GM18873 (cell line): ENCODE data around the gene SURF6.
"Not testable (repeated sequence)": the region's sequence is repeated elsewhere in the genome, so short reads cannot be mapped to it uniquely, and the experiment has no call there.

ENCODE experiments used
- ATAC-seq: cut with Tn5 transposase; IDR thresholded peaks from one replicate; pipeline ENCODE4 v1.9.1; 2021; ENCODE audit warnings: mild to moderate bottlenecking, moderate library complexity, moderate number of reproducible peaks; ENCODE audit not compliant: unreplicated experiment, low FRiP score

The SURF6 gene

DNA sequence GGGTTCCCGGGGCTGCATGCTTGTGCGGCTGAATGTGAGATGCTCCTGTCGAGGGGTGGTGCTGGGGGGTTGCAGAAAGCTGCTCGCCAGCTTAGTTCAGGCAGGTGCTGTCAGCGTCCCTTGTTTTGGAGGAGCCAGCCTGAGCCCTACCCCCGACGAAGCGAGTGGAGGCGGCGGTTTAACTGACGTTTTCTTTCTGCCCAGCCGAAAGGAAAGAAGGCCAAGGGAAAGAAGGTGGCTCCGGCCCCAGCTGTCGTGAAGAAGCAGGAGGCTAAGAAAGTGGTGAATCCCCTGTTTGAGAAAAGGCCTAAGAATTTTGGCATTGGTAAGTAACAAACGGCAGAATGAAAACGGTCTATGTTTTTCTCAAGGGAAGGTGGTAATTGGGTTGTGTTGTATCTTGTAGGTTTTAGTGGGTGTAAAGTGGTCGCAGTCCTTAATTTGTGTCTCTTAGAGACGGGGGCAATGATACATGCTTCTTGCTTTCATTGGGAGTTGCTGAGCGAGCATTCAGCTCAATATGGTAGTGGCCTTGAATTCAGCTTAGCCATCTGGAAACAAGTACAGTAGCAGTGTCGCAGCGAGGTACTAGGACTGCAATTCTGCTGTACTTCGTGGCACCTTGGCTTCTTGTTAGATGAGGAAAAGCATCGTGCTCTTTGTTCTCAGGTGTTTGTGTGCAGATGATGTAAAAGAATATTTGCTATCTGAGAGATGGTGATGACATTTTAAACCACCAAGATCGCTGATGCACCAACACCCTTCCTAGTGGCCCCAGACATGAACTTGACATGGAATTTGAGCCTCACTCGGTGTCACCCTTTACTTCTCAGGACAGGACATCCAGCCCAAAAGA lies 13.0 kb upstream of the SURF6 start:
- ATAC-seq: no peak

DNA sequence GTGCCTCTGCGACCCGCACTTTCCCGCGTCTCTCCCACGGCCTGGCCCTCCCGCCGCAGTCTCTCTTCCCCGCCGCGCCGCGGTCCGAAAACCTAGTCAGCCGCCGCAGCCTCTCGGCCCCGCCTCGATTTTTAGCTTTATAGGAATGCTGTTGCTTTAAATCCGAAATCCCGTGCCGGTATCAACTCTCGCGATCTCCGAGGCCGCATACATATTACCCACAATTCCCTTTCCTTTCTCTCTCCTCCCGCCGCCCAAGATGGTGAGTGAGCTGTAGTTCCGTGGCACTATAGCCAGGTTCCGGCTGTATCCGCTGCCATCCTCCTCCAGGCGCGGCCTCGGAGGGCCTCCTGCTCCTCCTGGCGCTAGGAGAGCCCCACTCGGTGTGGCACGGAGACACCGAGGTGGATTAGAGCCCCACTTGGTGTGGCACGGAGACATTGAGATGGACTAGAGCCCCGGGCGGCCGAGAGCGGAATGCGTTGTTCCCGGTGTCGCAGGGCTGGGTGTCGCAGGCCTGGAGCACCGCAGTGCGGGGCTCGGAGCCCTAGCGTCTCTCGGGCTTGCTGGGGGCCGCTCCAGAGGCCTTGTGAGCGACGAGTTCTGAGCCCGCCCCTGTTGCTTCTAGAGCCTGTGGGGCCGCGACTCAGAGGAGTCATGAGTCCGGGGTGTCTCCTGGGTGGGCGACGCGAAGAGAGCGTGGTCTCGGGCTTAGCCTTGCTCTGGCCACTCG lies 12.2 kb upstream of the SURF6 start, which contains the start of the genes MED22 and RPL7A:
TSS of gene MED22 (minus strand) at position 147 of the 733 bp plus-strand sequence. CDS start 1,469 bp downstream, outside the sequence.
TSS of gene RPL7A (plus strand) at position 234 of the 733 bp plus-strand sequence. CDS start at position 260, 26 bp downstream.
- peak; percentile 75 for ATAC-seq

DNA sequence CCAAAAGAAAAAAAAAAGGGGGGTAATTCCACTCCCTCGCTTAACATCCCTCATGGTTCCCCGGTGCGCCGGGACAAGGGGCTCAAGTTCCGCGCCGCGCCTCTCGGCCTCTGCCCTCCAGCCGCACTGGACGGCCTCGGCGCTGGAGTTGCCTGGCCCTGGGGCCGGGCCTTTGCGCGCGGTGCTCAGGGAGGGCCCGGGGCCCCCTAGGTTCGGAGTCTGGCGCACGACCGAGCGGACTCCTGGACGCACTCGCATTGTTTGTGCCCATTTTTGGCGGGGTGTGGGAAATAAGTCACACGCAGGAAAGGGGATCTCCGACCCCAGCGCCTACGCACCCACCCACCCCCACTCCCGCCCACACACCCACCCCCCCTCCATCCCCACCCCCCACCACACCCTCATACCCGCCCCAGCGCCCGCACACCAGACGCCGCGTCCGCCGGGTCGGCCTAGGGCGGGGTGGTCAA lies 11.6 kb upstream of the SURF6 start:
- peak; percentile 16 for ATAC-seq

DNA sequence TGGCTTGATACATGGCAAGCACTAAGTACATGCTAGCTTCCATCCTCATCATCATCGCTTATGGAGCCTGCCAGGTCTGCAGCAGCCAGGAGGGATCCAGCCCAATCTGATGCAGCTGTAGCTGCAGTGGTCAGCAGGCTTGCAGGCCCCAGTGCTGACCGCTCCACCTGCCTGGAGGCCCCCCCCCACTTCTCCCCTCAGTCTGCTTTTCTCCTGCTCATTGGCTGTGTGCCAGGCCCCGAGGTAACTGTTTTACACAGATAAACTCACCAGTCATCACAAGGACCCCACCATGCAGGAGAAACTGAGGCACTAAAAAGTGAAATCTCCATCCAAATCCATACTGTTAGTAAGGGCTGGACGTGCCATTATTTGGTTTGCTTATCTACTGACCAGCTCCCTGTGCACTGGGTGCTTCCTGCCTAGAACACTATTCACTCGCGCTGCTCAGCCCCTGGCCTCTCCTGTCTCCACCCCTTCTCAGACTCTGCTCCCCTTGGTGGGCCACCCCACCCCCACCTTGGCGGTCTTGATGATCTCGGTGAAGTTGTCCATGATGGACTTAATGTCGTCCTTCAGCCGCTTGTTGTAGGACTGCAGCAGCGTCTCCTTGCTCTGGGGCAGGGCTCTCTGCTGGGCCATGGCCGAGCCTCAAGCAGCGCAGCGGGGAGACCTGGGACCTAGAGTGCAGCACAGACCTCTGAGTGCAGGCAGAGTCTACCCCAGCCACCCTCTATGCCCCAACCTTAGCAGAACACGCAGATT lies 10.2 kb upstream of the SURF6 start:
- no peak for ATAC-seq

DNA sequence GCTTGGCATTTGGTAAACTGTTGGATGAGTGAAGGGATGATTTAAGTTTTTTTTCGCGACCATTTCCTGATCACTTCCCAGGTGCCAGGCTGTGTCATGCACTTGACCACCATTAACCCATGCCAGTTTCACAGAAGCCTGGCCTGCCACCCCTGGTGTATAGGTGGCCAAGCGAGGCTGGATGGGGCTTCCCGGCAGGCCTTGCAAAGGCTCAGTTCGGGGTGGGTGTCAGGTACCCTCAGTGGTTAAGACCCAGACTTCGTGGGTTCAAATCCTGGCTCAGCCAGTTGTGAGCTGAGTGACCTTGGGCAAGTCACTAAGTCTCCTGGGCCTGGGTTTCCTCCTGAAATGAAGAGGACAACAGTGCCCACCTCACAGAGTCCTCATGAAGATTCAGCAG lies 9.6 kb upstream of the SURF6 start:
- no peak for ATAC-seq

DNA sequence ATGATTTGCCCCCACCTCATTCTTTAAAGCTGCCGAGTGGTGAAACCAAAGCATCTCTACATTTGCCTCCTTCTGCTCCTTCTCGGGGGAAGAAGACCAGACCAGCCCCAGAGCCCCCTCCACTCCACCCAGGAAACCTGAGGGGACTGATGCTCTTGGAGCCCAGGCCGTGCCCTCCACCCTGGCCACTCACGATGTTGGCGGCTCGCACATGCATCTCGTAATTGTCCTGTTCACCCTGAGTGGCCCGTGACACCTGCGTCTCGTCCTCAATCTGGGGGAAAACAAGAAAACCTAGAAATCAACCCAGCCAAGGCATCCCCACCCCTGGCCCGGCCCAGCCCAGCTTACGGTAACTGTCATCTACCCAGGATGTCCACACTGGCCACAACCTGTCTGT lies 9.0 kb upstream of the SURF6 start:
- ATAC-seq: no peak

DNA sequence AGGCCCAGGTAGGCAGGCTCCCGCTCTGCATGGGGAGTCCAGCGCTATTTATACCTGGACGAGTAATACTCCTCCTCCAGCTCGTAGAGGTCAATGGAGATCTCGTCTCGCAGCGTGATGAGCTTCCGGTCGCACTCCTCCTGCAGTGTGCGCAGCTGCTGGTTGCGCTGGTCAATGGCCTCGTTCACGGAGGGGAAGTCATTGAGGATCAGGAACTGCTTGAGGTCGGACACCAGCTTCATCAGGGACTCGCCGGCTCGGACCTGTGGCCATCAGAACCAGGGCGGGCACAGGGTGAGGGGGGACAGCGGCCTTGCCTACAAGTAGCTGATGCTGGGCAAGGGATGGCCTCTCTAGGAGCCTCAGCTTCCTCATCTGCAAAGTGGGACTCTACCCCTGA lies 8.1 kb upstream of the SURF6 start:
- no peak for ATAC-seq

DNA sequence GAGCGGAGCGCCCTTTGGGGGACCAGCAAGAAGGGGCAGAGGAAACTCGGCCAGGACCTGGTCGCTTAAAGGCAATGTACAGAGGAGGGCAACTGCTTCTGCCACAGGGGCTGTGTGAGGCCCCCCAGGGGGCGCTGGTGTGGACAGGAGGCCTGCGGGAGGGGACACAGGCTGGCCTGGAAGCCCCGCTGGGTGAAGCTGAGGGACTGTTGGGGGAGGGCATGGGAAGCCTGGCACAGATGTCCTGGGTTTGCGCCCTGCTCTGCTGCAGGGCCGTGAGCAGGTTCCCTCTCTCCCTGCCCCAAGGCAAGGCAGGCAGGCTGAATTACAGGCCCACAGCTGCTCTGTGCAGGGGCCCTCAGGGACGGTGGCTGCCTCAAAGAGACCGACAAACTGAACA lies 6.6 kb upstream of the SURF6 start:
- no peak for ATAC-seq

DNA sequence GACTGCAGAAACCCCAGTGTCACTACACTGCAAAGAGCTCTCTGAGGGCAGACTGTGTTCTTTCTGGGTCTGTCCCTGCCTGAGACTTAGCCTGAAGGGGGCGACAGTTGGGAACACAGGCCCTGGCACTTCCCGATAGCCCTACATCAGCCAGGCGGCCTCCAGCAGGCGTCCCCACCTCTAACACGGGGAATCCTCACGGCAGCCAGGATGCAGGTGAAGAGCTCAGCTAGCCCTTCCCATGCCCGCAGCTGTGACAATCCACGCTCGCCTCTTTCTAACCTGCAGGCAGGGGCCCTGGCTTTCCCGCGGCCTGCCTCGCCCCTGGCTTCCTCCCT lies 6.0 kb upstream of the SURF6 start:
- no peak for ATAC-seq

DNA sequence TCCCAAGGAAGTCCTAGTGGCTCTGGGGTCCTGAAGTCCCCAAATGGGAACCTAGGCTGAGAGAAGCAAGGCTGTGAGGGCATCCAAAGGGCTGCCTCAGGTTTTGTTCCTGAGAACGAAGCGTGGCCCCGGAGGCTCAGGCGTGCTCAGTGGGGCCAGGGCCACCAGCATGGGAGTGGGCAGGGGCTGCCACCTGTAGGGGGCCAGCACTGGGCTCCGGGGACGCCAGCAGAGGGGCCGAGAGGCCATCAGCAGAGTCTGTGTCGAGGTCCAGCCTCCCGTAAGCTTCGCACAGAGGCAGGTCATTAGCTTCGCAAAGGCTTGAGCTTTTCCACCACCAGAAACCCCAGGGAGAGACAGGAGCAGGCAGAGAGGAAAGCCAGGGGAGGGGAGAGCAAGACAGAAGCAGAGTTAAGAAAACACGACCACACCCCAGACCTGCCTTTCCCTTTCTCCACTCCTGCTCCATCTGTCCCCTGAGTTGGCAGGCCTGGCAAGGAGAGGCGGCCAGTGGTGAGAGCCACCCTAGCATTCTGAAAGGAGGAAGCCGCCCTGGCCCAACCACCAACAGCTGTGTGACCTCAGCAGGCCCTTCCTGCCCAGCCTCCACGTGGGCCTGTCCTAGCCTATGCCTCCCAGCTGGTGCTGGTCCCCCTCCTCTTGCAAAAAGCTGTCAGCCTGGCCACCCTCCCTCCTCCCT lies 5.5 kb upstream of the SURF6 start:
- no peak for ATAC-seq

DNA sequence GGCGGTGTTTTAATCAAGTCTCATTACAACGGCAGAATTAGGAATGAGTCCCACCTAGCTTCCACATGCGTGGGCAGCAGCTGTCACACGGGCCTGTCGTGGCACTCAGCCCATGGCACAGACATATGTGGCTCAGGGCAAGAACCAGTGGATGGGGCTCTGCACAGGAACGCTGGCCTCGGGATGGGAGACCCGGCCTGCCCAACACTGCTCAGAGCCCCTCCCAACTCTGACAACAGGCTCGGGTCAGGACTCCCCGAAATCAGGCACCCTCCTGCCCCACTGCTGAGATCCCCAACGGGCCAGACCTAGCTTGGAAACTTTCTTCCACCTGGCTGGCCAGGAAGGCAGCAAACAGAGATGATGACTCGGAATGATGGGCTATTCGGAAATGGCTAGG lies 4.9 kb upstream of the SURF6 start:
- no peak for ATAC-seq

DNA sequence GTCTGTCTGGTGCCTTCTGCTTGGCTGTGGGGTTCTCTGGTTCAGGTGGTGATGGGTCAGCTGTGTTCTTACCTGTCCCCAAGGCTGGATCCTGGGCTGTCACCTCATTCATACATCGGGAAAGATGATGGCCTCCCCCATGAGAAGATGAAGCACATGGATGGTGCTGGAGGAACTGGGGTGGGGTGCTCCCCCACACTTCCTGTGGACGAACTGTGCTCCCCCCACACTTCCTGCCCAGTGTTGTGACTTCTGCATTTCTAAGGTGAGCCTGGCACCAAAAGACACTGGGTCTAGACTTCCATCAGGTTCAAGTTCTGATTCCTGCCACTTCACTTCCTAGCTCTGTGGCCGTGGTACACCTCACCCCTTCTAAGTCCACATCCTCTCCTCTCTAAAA lies 4.3 kb upstream of the SURF6 start:
- ATAC-seq: no peak

DNA sequence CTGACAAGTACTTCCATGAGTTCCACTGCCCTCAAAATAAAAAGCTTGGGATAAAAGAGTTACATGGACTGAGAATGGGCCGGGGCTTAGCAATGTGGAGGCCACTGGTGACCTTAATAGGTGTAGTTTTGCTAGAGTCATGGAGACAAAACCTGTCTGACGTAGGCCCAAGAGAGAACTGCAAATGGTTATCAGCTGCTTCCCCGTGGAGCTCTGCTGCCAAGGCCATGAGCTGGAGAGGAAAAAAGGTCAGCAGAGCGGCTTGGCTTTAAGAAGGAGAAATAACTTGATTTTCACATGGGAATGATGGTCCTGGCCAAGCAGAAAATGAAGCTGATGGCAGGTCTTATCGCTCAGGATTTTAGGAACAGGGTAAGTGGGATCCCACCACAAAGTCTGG lies 3.7 kb upstream of the SURF6 start:
- ATAC-seq: no peak

DNA sequence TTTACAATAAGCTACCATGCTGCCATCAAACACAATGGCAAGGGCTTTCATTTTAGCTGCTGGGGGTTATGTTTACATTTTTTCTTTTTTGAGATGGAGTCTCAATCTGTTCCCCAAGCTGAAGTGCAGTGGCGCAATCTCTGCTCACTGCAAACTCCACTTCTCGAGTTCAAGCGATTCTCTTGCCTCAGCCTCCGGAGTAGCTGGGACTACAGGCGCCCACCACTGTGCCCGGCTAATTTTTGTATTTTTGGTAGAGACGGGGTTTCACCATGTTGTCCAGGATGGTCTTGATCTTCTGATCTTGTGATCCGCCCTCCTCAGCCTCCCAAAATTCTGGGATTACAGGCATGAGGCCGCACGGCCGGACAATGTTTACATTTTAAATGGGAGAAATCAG lies 1.1 kb downstream of the SURF6 start:
- not testable (repeated sequence) for ATAC-seq

DNA sequence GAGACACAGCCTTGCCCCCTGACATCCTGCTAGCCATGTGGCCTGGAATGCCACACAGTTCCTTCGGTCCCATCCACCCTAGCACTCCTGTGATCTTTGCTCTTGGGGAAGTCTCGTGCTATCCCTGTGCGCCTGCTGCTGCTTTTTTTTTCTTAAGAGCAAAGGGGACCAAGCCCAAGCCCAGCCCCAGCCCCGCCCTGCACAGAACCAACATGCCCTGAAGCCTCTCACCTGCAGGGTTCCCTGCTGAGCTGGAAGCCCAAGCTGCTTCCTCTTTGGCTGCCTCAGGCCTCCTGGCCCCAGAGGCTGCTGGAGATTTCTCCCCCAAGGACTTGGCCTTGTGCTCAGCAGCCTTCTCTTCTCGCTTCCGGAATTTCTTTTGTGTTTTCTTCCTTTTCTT lies 1.8 kb downstream of the SURF6 start:
- no peak for ATAC-seq

DNA sequence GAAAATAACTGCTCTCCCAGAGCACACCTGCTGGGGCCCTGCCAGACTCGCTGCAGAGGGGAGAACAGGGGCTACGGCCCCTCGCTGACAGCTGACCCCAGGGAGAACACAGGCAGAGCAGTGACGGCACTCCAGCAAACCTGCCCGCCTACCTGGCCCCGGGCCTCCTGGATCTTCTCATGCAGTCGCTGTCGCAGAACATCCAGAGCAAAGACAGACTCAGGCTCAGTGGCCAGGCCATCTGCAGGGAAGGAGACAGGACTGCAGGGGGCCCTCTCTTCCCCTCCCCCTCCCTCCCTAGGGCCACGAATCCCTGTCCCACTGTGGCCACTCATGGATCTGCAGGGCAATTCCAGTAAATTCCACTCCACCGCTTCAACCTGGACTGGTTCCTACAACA lies 2.4 kb downstream of the SURF6 start:
- no peak for ATAC-seq

DNA sequence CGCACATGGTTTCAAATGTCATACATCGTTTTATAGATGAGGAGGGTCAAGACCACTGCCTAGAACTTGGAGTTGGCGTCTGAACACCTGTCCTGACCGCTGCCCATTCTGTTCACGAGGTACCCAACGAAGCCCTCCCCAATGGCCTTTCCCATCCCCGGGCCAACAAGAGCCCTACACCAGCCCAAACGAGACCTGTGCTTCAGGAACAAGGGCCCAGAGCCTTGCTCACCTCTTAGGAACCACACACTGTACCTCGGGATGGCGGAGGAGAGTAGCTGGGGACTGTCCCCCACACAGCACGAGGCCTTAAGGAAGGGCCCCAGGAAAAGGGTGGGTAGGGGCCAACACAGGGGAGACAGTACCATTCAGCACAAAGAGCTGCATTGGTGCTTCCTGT lies 3.0 kb downstream of the SURF6 start:
- no peak for ATAC-seq

DNA sequence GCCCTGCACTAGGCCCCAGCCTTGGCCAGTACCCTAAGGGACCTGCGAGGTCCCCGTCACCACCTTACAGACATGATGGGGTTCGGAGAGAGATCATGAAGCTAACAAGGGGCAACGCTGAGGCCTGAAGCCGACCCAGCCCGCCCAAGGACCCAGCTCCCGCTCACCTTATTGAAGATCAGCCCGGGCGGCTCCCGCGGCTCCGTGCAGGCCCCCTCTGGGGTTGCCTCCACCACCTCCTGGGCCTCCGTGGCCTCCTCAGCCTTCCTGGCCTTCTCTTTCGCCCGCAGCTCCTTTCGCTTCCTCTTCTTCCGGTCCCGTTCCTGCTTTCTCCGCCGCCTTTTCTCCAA lies 3.6 kb downstream of the SURF6 start:
- no peak for ATAC-seq

DNA sequence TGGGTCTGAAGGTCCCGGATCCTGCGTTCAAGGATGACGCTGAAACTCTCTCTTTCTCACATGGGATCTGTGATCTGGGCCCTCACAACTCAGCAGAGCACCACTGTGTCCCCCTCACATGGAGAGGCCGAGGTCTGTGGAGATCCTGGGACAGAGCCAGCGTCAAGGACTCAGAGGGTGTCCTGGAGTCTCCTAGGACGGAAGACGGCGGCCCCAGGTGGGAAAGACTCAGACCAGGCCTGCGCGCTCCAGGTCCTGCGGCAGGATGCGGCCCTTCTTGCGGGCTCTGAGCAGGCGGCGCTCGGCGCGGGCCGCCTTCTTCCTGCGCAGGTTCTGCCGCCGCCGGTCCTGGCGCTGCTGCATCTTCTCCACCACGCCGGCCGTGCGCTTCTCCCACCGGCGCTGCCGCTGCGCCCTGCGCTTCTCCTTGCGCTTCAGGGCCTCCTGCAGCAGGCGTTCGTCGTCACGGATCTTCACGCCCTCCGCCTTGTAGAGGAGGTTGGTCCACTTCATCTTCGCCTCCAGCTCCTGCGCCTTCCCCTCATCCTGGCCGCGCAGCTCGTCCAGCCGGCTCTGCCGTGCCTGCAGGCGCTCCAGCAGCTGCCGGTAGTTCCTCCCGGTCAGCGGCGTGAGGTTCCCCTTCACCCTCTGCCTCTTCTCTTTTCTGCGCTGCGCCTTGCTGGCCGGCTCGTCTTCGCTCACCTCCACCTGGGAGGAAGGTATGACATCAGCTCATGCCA lies 4.2 kb downstream of the SURF6 start:
- ATAC-seq: no peak

DNA sequence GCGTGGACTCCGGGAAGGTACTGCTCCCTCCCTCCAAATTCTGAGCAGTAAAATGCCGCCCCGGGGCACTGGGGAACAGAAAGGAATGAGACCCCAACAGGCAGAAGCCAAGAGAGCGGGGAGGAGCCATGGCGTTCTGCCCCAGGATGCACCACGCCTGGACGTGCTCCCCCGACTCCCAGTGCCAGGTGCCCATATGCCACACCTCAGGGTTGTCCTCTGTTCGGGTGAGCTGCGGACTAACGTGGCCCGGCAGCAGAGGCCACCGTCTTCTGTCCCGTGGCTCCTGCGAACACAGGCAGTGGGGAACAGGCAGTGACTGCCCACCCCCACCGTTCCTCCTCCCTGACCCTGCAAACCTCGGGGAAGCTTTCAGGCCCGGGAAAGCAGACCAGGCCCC lies 4.8 kb downstream of the SURF6 start:
- ATAC-seq: no peak
